GM19372 (cell line): ENCODE measurements around the gene MYLK2.
"Not testable (repeated sequence)": the region's sequence is repeated elsewhere in the genome, so short reads cannot be mapped to it uniquely, and the experiment has no call there.

ENCODE experiments used
- ATAC-seq: cut with Tn5 transposase; IDR thresholded peaks from one replicate; pipeline ENCODE4 v1.9.1; 2021; ENCODE audit warnings: mild to moderate bottlenecking, low read depth, moderate library complexity; ENCODE audit not compliant: unreplicated experiment

Gene MYLK2

DNA sequence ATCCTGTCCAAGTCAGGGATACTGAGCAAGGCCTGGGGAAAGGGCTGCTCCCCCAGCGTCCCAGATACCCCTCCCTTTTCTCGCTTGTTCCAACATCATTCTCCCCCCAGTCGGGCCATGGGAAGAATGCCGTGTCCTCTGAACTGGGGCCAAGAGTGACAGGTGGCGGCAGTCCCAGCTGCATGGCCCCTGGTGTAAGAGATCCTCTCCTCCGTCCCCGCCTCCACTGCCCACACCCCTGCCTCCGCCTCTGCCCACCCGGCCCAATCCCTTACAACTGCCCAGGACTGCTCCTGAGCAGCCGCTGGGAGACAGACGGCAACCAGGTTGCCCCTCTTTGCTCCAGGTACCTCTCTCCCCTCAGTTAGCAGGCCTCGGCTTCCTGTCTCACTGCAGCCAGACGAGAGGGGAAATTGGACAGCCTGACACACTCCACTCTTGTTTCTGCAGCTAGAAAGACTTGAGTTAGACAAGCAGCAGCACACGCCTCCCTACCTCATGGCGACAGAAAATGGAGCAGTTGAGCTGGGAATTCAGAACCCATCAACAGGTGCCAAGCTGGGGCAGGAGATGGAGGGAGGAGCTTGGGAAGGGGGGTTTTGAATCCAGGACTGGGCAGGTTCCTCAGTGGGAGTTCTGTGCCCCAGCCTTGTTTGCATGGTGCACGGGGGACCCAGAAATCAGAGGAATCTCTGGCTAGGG is at the start of gene MYLK2:
Gene MYLK2, plus strand, starts transcription at position 274 of the 702 bp plus-strand sequence. Its CDS starts 225 bp downstream, at position 499.
- ATAC-seq = no peak

DNA sequence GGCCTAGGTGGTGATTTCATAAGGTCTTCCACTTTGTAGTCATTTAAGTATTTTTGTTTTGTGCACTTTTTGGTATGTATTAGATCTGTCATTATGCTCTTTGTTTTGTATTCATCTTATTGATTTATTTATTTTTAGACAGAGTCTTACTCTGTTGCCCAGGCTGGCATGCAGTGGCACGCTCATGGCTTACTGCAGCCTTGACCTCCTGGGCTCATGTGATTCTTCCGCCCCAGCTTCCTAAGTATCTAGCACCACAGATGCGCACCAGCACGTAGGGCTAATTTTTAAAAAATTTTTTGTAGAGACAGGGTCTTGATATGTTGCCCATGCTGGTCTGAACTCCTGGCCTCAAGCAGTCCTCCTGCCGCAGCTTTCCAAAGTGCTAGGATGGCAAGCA is 49.5 kb upstream of the MYLK2 start:
- no peak for ATAC-seq

DNA sequence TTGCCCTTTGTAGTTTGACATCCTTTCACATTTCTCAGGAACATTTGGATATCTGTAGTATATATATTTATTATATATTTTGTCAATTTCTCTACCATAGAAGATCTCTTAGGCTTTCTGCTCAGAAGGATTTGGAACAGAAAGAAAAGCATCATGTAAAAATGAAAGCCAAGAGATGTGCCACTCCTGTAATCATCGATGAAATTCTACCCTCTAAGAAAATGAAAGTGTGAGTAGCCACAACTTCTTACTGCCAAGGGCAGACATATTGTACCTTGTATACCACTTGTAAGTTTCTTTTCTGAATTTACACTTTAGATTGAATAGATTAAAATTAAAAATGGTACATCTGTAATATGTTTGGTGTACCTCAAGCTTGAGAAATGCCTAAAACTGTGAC is 48.9 kb upstream of the MYLK2 start:
- ATAC-seq = no peak

DNA sequence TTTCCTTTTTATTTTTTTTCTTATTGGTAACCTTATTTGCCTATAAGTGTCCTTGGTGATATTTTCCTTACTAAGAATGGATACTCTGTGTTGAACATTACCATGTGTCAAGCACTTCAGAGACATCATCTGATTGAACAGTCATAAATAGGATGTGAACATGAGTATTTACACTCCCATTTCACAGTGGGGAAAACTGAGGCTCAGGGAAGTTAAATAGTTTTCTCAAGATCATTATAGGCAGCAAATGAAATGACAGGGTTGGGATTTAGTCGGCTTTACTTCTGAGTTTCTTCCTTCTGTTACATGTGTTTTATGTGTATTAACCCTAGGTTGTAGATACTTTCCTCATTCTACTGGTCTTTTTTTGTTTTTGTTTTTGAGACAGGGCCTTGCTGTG is 44.7 kb upstream of the MYLK2 start:
- no peak for ATAC-seq

DNA sequence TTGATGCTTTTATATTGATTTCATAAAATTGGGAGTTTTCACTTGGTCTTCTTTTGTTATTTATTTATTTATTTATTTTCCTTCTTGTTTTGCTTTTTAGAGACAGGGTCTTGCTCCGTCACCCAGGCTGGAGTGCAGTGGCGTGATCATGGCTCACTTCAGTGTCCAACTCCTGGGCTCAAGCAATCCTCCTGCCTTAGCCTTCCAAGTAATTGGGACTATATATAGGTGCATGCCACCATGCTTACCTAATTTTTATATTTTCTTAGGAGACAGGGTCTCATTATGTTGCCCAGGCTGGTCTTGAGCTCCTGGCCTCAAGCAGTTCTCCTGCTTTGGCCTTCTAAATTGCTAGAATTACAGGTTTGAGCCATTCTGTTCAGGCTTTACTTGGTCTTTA is 38.3 kb upstream of the MYLK2 start:
- no peak for ATAC-seq

DNA sequence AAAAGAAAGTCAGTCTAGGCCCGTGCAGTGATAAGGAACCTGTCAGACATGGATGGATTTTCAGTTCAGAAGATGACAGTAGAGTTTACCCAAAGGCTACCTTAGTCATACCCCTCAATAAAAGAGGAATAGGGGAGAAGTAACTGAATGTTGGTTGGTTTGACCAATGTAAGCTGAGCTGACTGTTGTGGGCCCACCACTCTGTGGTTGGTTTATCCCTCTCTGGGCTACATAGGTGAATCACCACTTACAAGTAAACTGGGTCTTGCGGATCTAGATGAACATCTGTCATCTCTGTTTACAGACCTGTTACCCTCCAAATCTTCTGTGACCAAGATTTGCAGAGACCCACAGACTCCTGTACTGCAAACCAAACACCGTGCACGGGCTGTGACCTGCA is 37.2 kb upstream of the MYLK2 start:
- ATAC-seq = no peak

DNA sequence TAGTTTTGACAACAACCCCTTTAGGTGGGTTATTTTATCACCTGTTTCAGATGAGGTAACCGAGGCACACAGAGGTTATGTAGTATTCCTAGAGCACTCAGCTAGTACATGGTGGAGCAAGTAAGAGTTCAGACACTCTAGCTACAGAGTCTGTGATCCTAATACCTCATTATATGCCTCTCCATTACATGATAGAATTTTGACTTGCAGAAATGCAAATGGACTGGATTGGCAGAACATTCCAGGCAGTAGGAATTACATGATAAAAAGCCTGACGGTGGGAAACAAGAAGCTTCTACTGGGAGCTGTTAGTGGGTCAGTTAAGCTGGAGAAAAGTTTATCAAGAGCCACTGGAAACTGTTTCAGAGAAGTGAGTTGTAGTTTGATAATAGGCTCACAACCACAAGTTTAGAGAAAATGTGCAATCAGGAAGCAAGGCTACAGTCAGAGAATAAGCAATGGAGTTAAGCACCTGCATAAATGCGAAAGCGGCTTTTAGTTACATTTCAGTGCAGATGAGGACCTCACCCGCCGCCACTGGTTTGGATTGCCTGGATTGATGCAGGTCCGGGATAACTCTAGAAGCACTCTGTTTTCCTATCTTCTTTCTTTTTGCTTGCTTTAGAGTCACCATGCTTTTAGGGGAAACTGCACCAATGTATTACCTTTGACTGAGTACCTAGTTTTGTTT is 34.7 kb upstream of the MYLK2 start:
- ATAC-seq = no peak

DNA sequence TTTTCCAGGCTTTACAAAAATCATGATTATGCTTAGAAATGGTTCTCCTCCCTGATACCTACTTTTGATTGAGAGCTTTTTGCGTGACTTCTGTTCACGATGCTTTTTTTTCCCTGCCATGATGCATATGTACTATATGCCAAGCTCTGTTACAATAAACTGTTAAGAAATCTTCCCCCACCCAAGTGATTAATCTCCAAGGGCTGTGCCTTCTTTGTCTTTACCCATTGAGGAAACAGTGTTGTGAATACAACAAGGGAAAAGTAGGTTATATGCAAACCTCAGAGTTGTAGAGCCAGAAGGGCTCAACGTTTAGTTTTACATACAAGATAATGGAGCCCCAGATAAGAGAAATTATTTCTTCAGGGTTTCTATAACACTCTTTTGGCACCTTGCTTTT is 34.1 kb upstream of the MYLK2 start:
- ATAC-seq = no peak

DNA sequence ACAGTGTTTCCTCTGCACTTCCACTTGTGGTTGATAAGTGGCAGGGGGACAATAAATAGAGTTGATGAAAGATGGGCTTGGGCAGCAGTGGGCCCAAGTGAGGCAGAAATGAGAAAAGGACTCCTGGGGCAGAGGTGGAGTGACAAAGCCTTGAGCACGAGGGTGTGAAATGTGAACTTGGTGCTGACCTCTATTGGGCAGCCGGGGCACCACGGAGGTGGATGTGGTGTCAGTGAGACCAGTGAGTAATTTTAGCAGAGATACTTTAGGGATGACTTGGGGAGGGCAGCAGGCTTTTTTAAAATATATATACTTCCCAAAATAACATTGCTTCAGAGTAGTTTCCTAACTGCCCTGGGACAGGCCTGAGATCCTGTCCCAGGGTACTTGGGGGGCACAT is 30.6 kb upstream of the MYLK2 start:
- no peak for ATAC-seq

DNA sequence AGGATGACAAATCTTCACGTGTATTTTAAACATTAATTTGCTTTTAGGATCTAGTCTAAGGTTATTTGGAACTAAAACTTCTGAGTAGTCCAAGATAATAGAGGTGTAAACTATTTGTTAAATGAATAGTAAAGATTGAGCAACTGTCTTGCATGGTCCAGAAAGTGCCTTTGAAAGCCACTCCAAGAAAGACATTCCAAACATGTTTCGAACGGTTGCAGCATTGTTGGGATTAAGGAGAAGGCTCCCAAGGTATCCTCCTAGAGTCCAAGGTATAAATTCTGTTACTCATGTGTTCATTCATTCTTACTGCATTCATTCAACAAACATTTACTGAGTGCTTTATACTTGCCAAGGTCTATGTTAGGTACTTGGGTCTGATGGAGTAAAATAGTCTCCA is 28.8 kb upstream of the MYLK2 start:
- ATAC-seq = no peak

DNA sequence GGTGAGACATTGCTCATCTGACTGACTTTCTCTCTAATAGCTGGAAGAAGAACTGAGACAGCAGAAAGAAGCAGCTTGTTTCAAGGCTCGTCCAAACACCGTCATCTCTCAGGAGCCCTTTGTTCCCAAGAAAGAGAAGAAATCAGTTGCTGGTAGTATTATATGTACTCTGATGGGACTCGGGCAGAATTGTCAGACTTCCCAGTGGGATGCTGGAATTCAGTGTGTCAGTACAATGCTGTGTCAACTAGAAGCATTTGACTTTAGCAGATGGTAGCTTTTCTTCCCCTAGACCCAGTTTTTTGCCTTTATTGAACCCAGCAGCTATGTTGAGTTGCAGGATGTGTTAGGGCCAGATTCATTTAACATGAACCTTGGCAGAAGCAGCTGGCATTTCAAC is 21.8 kb upstream of the MYLK2 start:
- no peak for ATAC-seq

DNA sequence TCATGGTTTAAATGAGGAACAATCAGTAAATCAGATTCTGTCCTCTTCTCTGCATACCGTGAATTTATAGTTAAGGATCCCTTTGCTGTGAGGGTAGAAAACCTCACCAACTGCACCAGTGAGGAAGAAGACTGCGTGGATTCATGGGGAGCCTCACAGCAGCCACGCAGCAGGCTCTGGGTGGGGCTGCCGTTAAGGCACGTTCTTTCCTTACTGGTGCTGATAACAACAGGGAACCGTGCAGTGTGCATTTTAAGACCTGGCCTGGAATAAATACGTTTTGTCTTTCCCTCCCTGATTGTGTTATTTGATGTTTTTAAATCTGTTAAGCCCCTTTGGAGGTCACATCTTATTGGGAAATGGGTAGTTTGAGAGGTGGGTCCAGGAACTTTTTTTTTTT is 17.6 kb upstream of the MYLK2 start:
- no peak for ATAC-seq

DNA sequence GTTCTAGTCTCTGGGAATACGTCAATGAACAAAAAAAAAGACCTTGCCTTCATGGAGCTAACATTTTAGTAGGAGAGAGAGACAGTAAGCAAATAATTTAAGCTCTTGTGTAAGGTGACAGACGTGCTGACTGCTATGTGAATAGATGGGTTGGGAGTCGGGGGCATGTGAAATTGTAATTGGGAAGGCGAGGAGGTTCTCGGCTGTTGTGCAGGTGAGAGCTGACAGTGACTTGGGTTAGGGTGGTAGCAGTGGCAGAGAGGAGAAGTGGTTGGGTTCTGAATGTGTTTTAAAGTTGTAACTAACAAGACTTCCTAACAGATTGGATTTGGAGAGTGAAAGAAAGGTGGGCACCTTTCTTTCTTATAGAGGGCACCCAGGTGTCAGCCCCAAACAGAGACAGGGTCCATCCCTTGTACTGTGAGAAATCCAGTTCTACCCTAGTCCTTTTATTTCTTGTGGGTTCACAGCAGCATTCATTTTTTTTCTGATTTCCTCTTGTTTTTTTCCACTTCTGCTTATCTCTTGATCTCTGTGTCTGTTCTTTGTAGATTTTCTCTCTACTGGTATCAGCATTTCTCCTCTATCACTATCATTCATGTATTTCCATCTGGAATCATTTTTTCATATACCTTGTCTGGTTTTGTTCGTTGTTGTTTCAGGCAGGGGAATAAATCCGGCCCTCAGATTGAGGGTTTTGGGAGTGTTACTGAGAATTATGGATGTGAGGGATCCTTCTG is 15.4 kb upstream of the MYLK2 start:
- no peak for ATAC-seq

DNA sequence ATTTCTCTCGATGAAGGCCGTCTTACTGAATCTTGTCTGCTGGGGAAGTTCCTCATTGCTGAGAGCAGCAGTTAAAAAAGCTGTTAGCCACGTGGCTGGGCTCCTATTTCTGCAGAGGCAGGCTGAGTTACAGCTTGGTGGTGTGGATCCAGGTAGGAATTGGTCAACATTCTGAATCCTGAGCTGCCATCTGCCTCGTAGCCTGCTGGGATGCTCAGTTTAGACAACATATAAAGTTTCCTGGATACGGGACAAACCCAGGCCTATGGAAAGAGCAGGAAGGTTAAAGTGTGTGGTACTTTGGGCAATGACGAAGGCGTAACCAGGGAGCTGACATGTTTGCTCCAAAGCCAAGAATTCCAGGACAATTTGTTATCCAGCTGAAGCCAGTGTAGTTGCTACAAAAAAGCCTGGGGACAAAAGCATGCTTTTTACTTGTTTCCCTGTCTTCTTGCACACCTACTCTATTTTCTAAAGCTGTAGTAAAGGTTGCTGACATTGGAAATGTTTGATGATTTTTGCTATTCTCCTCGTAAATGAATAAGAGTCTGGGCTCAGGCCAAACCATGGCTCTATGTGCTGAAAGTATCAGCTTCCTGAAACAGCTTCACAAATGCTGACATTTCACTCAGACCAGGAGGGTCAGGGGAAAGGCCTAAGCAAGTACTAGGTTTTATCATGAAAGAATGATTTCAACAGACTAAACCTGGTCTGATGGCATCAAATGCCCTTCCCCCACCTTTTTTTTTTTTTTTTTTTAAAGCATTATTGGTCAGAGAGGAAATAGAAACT is 12.4 kb upstream of the MYLK2 start:
- no peak for ATAC-seq

DNA sequence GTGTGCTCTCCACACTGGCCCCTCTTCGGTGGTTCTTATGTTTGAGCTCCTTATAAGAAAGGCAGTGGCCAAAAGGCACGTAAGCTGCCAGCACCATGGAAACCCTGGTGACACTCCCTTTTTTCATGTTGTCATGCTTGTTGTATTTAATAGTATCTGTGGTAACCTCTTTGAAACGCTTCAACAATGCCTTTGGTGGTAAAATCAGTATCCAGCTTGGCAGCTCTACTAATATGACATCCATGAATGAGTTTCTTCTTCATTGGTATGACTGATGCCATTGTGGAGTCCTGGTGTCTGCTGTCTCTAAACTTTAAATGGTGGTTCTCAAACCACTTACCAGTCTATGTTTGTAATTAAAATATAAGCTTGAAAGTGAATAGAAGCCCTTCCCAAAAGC is 10.7 kb upstream of the MYLK2 start:
- no peak for ATAC-seq

DNA sequence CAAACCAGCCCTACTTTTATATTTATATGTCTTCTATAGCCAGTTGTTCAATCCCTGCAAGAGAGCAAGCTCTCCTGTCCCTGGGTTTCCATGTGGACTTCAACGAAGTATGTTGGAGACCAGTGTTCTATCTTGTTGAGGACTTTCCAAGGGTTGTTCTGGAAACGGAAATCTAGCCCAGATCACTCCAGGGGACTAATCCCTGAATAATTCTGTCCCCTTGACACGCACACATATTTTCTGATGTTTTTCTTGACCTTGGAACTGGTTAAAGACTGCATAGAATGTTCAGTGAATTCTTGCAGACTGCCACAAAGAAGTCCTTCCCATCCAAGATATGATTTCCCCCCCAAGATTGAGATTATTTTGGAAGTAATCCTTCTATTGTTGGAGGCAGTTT is 9.5 kb upstream of the MYLK2 start:
- no peak for ATAC-seq

DNA sequence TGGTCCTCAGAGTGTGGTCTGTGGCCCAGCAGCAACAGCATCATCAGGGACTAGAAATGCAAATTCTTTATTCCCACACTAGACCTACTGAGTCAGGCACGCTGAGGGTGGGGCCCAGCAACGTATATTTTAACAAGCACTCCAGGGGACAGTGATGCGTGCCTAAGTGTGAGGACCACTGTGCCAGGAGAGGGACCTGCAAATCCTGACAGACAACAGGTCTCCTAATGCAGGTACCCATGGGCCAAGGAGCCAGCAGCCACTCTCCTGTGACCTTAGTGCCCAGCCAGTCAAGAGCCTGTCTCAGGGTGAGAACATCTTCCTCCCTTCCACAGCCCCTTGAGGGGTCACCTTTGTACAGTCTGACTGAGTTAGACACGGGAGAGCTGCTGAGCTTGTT is 8.0 kb upstream of the MYLK2 start:
- ATAC-seq = no peak

DNA sequence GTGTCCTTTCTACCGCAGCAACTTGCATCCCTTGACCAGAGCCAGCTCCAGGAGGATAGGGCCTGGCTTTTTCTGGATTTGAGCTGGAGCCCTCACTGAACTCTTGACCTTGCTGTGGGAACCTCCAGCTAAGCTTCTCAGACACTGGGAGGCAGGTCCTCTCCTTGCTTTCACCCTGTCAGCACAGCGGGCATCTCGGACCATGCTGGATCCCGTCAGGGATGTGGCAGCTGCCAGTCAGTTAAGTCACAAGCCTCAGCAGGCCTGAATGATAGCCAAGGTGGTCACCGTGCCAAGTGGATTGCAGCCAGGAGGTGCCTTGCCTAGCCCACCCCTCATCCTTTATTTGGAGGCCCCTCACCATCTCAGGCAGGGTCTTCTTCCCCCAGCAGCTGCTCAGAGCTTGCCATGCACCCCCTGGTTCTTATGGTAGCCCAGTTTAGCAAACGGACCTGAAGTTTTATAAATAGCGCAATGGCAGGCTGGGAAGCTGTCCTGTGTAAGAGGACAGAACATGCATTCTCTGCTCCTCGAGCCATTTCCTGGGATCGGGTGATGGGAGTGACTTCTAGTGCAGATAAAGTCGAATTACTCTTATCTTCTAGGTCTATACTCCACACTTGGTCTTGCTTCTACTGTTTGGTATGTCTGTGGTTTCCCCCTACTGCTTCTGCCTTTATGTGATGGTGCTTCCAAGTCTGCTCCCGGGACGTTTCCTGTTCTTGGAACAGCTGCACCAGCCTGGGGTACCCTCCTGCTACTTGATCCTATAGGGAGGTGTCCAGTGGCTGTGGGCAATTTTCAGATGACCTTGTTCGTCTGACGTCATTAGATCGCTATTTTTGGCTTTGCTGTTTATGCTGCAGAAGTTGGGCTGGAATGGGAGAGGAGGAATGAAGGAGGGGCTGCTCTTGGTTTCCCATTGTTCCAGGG is 7.1 kb upstream of the MYLK2 start:
- ATAC-seq = no peak

DNA sequence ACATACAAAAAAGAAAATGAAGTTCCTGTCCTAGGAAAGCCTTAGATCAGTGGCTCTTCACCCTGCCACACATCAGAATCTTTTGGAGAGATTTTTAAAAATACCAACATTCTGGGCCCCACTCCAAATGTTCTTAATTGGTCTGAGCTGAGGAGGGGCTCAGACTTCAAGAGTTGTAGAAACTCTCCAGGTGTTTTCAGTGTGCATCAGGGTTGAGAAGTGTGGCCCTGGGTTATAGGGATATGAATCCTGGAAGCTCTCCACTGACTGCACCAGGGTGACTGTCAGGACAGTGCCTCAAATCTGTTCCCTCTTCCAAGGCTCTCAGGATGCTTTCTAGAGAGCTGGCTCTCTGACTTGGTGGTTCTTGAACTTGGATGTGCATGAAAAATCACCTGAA is 5.5 kb upstream of the MYLK2 start:
- ATAC-seq = no peak

DNA sequence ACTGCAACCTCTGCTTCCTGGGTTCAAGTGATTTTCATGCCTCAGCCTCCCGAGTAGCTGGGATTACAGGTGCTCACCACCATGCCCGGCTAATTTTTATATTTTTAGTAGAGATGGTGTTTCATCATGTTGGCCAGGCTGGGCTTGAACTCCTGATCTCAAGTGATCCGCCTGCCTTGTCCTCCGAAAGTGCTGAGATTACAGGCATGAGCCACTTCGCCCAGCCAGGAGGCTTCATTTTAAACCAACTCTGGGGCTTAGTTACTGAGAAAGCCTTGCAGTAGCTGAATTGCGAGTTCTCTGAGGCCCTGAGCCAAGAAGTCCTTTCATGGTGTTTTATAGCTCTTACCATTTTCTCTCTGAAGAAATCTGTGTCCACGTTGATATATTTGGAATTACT is 5.0 kb upstream of the MYLK2 start:
- not testable (repeated sequence) for ATAC-seq
